ENCODE results near the gene IL32.

DNA sequence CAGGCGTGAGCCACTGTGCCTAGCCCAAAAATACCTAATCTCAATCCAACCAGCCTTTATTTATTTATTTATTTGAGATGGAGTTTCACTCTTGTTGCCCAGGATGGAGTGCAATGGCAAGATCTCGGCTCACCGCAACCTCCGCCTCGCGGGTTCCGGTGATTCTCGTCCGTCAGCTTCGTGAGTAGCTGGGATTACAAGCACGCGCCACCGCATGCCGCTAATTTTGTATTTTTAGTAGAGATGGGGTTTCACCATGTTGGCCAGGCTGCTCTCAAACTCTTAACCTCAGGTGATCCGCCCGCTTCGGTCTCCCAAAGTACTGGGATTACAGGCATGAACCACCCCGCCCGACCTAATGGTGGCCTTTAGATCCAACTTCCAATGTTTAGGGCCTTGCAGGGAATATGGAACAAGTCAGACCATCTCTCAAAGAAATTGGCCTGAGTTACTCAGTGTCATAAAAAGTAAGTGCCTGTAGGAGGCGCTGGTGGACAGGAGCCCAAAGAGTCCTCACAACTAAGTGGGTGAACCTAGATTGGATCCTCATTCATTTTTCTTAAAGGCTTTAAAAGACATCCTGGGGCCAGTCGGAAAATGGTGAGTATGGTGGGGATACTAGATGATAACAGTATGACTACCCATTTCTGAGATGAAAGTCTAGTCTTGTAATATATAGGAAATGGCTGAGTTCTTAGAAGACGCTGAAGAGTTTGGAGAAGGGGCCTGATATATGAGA is 29.0 kb downstream of the IL32 start:
- TF ChIP-seq, protein P1, sequence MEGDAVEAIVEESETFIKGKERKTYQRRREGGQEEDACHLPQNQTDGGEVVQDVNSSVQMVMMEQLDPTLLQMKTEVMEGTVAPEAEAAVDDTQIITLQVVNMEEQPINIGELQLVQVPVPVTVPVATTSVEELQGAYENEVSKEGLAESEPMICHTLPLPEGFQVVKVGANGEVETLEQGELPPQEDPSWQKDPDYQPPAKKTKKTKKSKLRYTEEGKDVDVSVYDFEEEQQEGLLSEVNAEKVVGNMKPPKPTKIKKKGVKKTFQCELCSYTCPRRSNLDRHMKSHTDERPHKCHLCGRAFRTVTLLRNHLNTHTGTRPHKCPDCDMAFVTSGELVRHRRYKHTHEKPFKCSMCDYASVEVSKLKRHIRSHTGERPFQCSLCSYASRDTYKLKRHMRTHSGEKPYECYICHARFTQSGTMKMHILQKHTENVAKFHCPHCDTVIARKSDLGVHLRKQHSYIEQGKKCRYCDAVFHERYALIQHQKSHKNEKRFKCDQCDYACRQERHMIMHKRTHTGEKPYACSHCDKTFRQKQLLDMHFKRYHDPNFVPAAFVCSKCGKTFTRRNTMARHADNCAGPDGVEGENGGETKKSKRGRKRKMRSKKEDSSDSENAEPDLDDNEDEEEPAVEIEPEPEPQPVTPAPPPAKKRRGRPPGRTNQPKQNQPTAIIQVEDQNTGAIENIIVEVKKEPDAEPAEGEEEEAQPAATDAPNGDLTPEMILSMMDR (IDR thresholded peaks at IDR 0.05) = peak; percentile 62
- TF ChIP-seq EZH2 (IDR thresholded peaks at IDR 0.05; ENCODE audit: borderline replicate concordance, insufficient read depth, low read depth, low read length, poor library complexity, severe bottlenecking) = no peak
